HG02642 (cell line): ENCODE results near the gene SLC25A33.
A peak's percentile ranks its signal among the peaks of the same experiment; 100 is the strongest.

Experiments
- ATAC-seq: cut with Tn5 transposase; IDR thresholded peaks from one replicate; pipeline ENCODE4 v1.9.1; 2021; ENCODE audit warnings: mild to moderate bottlenecking; ENCODE audit not compliant: unreplicated experiment, poor library complexity

The SLC25A33 gene

GRCh38 chr1:9577423-9577822 lies 38.2 kb downstream of the SLC25A33 start:
- no peak for ATAC-seq

GRCh38 chr1:9580942-9581341 lies 41.7 kb downstream of the SLC25A33 start:
- no peak for ATAC-seq

GRCh38 chr1:9586147-9586766 lies 47.0 kb downstream of the SLC25A33 start:
- no peak for ATAC-seq

- peak; percentile 82 for ATAC-seq
Measured at GRCh38 chr1:9588551-9589143, 49.4 kb downstream of the SLC25A33 start, which contains the start of gene TMEM201. Gene TMEM201, plus strand, starts transcription at chr1:9588911. Its CDS starts 20 bp downstream, at chr1:9588931.

GRCh38 chr1:9589144-9589718 lies 50.0 kb downstream of the SLC25A33 start:
- ATAC-seq = peak; percentile 21

GRCh38 chr1:9589719-9590157 lies 50.5 kb downstream of the SLC25A33 start:
- ATAC-seq = no peak

GRCh38 chr1:9590201-9590600 lies 50.9 kb downstream of the SLC25A33 start:
- ATAC-seq = no peak

- ATAC-seq = no peak
Measured at GRCh38 chr1:9590945-9591668, 51.8 kb downstream of the SLC25A33 start.

GRCh38 chr1:9591669-9592509 lies 52.6 kb downstream of the SLC25A33 start:
- ATAC-seq = no peak

GRCh38 chr1:9592510-9593075 lies 53.3 kb downstream of the SLC25A33 start:
- no peak for ATAC-seq

- ATAC-seq = no peak
Measured at GRCh38 chr1:9593147-9593491, 53.9 kb downstream of the SLC25A33 start.

GRCh38 chr1:9593492-9594465 lies 54.5 kb downstream of the SLC25A33 start:
- no peak for ATAC-seq

GRCh38 chr1:9594471-9595155 lies 55.3 kb downstream of the SLC25A33 start:
- no peak for ATAC-seq

- ATAC-seq = no peak
Measured at GRCh38 chr1:9595156-9595967, 56.1 kb downstream of the SLC25A33 start.

GRCh38 chr1:9595968-9596340 lies 56.7 kb downstream of the SLC25A33 start:
- no peak for ATAC-seq

- ATAC-seq = no peak
Measured at GRCh38 chr1:9596415-9597123, 57.3 kb downstream of the SLC25A33 start.
